Measurements from ENCODE around the gene ITGAX.

Gene ITGAX

GRCh38 chr16:31344712-31345111, 10.3 kb upstream of the ITGAX start:
- peak overlapping the region; percentile 56 for H3K4me2 ChIP-seq
- H3K36me3 ChIP-seq = no peaks in the 10 kb centered on the region
- H3K27me3 ChIP-seq = no peaks in the 10 kb centered on the region
- no peak overlapping the region for H3K4me3 ChIP-seq
- no peak overlapping the region for H3K27ac ChIP-seq
- peaks cover 35% of the 10 kb centered on the region for H3K4me1 ChIP-seq
- no peak overlapping the region for H3K9ac ChIP-seq
- no peak for TF ChIP-seq Cebpa-rat (IDR thresholded peaks at IDR 0.05)
- H3K9me3 ChIP-seq = no peaks in the 10 kb centered on the region
- H4K20me1 ChIP-seq = no peaks in the 10 kb centered on the region

DNA sequence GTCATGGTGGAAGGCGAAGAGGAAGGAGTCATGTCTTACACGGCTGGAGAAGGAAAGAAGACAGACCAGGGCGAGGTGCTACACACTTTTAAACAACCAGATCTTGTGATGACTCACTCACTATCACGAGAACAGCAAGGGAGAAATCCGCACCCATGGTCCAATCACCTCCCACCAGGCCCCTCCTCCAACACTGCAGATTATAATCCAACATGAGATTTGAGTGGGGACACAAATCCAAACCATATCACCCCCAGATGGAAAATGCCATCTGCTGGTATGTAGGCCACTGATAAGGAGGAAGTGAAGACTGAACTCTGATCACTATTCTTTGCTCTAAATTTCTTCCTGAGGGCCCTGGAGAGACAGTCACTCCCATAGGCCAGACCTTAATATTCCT, 7.5 kb upstream of the ITGAX start:
- H3K4me3 ChIP-seq = no peak overlapping the region
- H3K36me3 ChIP-seq = no peaks in the 10 kb centered on the region
- no peak for TF ChIP-seq Cebpa-rat (IDR thresholded peaks at IDR 0.05)
- H3K4me1 ChIP-seq = peaks cover 44% of the 10 kb centered on the region
- H3K27ac ChIP-seq = no peak overlapping the region
- H4K20me1 ChIP-seq = no peaks in the 10 kb centered on the region
- H3K4me2 ChIP-seq = no peak overlapping the region
- no peaks in the 10 kb centered on the region for H3K27me3 ChIP-seq
- H3K9me3 ChIP-seq = no peaks in the 10 kb centered on the region
- no peak overlapping the region for H3K9ac ChIP-seq

- no peak for TF ChIP-seq Cebpa-rat (IDR thresholded peaks at IDR 0.05)
- Histone ChIP-seq H3K9me3 (no peaks in the 10 kb centered on the region), H3K4me1 (peaks cover 50% of the 10 kb centered on the region), H3K9ac (no peak overlapping the region), H3K27ac (no peak overlapping the region), H3K4me3 (no peak overlapping the region), H3K36me3 (no peaks in the 10 kb centered on the region), H3K4me2 (peak overlapping the region; percentile 13; the same call in 1 of the 2 replicates), H3K27me3 (no peaks in the 10 kb centered on the region), H4K20me1 (no peaks in the 10 kb centered on the region)
Observed at GRCh38 chr16:31348579-31348978, 6.4 kb upstream of the ITGAX start.

DNA sequence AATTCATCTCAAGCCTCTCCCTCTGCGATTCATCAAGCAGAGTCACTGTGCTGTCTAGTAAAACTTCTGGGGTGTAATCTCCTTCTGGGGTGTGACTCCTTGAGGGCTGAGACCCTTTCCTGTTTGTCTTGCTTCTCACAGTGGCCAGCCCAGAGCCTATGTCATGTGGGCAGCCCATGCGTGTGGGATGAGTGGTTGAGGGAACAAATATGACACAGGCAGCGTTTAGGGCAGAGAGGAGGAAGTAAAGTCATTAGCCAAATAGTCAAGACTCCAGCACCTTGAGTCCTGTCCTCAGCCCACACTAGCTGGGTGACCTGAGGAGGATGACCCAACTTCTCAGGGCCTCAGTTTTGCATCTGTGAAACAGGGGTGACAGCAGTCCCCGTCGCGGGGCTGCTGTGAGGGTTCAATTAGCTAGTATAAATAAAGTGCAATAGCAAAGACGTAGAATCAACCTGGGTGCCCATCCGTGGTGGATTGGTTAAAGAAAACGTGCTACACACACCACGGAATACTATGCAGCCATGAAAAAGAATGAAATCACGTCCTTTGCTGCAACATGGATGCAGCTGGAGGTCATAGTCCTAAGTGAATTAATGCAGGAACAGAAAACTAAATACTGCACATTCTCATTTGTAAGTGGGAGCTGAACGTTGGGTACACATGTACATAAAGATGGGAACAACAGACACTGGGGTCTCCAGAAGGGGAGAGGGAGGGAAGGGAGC, 4.5 kb upstream of the ITGAX start:
- H3K27ac ChIP-seq = no peak overlapping the region
- no peak overlapping the region for H3K9ac ChIP-seq
- no peaks in the 10 kb centered on the region for H4K20me1 ChIP-seq
- H3K36me3 ChIP-seq = no peaks in the 10 kb centered on the region
- no peak overlapping the region for H3K4me2 ChIP-seq
- no peaks in the 10 kb centered on the region for H3K9me3 ChIP-seq
- H3K4me3 ChIP-seq = no peak overlapping the region
- H3K27me3 ChIP-seq = no peaks in the 10 kb centered on the region
- H3K4me1 ChIP-seq = peaks cover 47% of the 10 kb centered on the region
- TF ChIP-seq Cebpa-rat (IDR thresholded peaks at IDR 0.05) = no peak

DNA sequence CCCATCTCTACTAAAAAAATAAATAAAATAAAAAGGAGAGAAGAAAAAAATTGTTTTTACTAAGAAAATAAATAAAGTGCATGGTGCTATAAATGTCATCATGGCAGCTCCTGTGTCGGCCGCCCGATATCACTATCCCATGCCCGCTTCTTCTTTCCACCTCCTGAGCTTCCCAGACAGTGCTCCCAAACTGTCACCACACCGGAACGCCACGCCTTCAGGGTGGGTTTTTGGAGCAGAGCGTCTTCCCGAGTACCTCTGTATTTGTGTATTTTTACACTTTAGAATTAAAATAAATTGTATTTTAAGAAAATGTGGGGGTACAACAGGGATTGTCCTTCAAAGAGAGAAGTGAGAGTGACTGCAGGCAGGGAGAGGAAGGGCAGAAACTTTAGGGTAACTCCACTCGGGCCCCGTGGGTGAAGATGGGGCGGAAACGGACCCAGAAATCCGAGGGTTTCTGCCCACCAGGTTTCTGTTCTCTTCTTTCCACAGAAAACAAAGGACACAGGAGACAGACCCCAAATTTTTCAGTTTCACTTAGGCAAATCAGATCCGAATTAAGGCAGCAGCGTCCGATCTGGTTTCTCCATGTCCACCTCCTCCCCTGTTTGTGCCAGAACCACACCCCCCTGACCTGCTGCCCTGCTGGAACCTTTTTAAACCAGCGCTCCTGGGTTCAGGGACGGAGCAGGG, 3.6 kb upstream of the ITGAX start:
- Histone ChIP-seq H3K27ac (0 out of 2 replicates have a peak overlapping the region, but pooled peaks have one; percentile 68), H3K9me3 (no peaks in the 10 kb centered on the region), H3K27me3 (no peaks in the 10 kb centered on the region), H3K4me3 (no peak overlapping the region), H4K20me1 (no peaks in the 10 kb centered on the region), H3K4me2 (peak overlapping the region; percentile 46), H3K9ac (no peak overlapping the region), H3K36me3 (no peaks in the 10 kb centered on the region), H3K4me1 (peaks cover 44% of the 10 kb centered on the region)
- TF ChIP-seq Cebpa-rat (IDR thresholded peaks at IDR 0.05) = no peak

DNA sequence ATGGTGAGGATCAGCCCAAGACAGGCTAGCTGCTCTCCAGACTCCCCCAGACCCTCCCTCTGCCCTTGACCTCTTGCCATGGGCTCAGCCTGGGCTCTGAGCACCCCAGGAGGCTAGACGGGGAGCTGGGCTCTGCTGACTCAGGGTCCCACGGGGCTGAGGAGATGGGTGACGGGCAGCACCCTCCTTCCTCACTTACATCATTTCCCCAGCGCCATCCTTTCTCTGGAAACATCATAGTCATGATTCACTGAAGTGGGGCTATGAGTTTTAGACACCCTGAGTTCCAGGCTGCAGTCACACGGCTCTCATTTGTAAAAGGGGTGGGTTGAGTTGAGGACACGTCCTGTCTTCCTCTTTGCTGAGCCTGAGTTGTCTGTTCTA, 3.0 kb upstream of the ITGAX start:
- H3K4me3 ChIP-seq = no peak overlapping the region
- peak overlapping the region; percentile 68 for H3K27ac ChIP-seq
- H3K27me3 ChIP-seq = no peaks in the 10 kb centered on the region
- no peaks in the 10 kb centered on the region for H3K9me3 ChIP-seq
- H4K20me1 ChIP-seq = no peaks in the 10 kb centered on the region
- H3K36me3 ChIP-seq = no peaks in the 10 kb centered on the region
- no peak overlapping the region for H3K9ac ChIP-seq
- peak overlapping the region; percentile 46 for H3K4me2 ChIP-seq
- no peak for TF ChIP-seq Cebpa-rat (IDR thresholded peaks at IDR 0.05)
- peaks cover 44% of the 10 kb centered on the region for H3K4me1 ChIP-seq

DNA sequence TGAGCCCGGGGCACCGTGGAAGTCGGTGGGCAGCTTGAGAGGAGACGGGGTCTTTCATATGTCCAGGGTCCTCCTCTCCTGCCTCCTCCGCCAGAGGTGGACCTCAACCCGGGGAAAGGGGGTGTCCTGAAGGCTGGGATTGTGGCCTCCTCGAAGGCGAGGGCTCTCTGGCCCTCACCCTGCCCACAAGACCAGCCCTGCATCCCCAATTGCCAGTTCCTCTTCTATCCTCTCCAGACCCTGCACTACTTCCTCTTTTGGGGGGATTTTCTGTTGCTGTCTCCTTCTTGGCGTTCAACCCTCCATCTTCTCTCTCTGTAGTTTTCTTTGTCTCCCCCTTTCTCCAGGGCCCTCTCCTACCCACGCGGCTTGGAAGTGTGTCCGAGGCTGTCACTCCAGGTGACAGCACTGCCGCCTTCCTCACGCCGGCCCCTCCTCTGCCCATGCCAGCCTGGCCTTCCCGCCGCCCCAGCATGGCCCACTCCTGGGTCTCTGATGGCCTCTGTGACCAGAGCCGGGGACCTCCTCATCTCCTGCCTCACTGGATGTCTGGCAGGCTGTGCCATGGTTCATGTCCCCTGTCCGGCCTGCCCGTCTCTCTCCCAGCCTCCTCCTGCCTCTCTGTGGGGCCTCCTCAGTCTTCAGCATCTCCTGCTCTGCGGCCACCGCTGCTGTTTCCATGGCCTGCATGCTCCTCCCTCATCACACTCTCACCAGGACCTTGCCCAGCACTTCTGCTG, 2.4 kb upstream of the ITGAX start:
- no peak for TF ChIP-seq Cebpa-rat (IDR thresholded peaks at IDR 0.05)
- H3K9ac ChIP-seq = no peak overlapping the region

DNA sequence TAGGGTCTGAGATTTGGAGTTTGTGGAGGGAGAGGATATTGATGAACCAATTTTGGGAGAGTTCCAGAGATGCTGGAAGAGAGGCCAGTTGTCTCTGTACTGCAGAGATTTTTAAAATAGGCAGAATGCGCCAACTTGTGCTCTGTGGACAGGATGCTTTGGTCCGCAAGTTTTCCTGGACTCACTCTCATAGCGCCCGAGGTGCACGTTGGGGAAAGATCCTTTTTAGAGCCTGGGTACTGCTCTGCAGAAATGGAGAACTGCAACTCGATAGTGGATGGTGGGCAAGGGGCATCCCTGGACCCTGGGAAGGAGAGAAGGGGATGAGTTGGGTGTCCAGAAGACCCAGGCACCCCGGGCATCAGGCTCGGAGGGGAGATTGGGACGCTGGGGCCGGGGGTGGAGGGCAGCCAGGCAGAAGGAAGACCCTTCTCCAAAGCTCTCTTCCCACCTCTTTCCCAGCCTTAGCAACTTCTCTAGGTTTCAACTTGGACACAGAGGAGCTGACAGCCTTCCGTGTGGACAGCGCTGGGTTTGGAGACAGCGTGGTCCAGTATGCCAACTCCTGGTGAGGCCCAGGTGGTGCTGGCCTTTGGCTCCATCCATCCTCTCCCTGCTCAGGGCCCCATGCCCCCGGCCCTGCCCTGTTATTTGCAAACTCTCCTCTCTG, 590 bp downstream of the ITGAX start:
- no peak for TF ChIP-seq Cebpa-rat (IDR thresholded peaks at IDR 0.05)
- peaks cover 37% of the 10 kb centered on the region for H3K4me1 ChIP-seq
- H3K9ac ChIP-seq = no peak overlapping the region
- no peak overlapping the region for H3K27ac ChIP-seq
- H3K4me3 ChIP-seq = no peak overlapping the region
- H3K4me2 ChIP-seq = no peak overlapping the region
- no peaks in the 10 kb centered on the region for H3K36me3 ChIP-seq
- no peaks in the 10 kb centered on the region for H3K27me3 ChIP-seq
- no peaks in the 10 kb centered on the region for H3K9me3 ChIP-seq
- no peaks in the 10 kb centered on the region for H4K20me1 ChIP-seq

More for the DNA sequence above, 2.4 kb upstream of the ITGAX start:
- no peaks in the 10 kb centered on the region for H3K27me3 ChIP-seq
- peak overlapping the region; percentile 46 for H3K4me2 ChIP-seq
- H3K4me1 ChIP-seq = peaks cover 46% of the 10 kb centered on the region
- H3K9me3 ChIP-seq = no peaks in the 10 kb centered on the region
- H4K20me1 ChIP-seq = no peaks in the 10 kb centered on the region
- peak overlapping the region; percentile 68 for H3K27ac ChIP-seq
- H3K36me3 ChIP-seq = no peaks in the 10 kb centered on the region
- H3K4me3 ChIP-seq = no peak overlapping the region

- Histone ChIP-seq H3K36me3 (no peaks in the 10 kb centered on the region), H4K20me1 (no peaks in the 10 kb centered on the region), H3K27me3 (no peaks in the 10 kb centered on the region), H3K27ac (0 out of 2 replicates have a peak overlapping the region, but pooled peaks have one; percentile 4), H3K4me2 (no peak overlapping the region), H3K9ac (no peak overlapping the region), H3K4me3 (no peak overlapping the region), H3K4me1 (peaks cover 35% of the 10 kb centered on the region), H3K9me3 (no peaks in the 10 kb centered on the region)
- no peak for TF ChIP-seq Cebpa-rat (IDR thresholded peaks at IDR 0.05)
Observed at GRCh38 chr16:31356566-31357323, 1.8 kb downstream of the ITGAX start.

Measured in BLaER1 (cell line).